PC-9 (cell line): ENCODE results near the gene PPP2R1B.

Experiments used
- EZH2 ChIP-seq: fragments of 200-600 bp; sonication (generic); IDR thresholded peaks from 2 replicates; pipeline ENCODE4 v1.8.0; 2017; ENCODE audit warnings: antibody characterized with exemption, low read depth
- TF ChIP-seq, protein P1 (sequence below): fragments of 200-600 bp; sonication (generic); conservative IDR thresholded peaks from 2 replicates; pipeline ENCODE4 v1.6.1; 2017; ENCODE audit warnings: mixed run types, antibody characterized with exemption, mild to moderate bottlenecking, moderate library complexity

DNA sequence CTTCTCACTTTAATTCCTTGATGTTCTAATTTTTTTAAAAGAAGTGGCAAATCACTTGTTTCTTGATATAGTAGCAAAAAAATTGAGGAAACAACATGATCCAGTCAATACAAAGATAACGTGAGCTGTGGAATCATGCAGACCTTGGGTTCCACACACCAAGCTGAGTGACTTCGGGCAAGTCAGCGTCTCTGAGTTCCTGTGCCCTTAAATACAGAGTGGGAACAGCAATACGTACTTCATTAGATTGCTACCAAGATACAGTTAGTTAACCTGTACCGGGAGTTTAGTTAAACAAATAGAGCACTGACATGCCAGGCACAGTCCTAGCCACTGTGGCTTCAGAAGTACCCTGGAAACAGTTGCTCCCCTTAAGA lies 58.5 kb downstream of the PPP2R1B start:
- TF ChIP-seq, protein P1, sequence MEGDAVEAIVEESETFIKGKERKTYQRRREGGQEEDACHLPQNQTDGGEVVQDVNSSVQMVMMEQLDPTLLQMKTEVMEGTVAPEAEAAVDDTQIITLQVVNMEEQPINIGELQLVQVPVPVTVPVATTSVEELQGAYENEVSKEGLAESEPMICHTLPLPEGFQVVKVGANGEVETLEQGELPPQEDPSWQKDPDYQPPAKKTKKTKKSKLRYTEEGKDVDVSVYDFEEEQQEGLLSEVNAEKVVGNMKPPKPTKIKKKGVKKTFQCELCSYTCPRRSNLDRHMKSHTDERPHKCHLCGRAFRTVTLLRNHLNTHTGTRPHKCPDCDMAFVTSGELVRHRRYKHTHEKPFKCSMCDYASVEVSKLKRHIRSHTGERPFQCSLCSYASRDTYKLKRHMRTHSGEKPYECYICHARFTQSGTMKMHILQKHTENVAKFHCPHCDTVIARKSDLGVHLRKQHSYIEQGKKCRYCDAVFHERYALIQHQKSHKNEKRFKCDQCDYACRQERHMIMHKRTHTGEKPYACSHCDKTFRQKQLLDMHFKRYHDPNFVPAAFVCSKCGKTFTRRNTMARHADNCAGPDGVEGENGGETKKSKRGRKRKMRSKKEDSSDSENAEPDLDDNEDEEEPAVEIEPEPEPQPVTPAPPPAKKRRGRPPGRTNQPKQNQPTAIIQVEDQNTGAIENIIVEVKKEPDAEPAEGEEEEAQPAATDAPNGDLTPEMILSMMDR: no peak
- TF ChIP-seq EZH2: no peak
